HG03039 (cell line): ENCODE results near the gene PDAP1.
"Not testable (repeated sequence)": the region's sequence is repeated elsewhere in the genome, so short reads cannot be mapped to it uniquely, and the experiment has no call there.

Experiments used
- ATAC-seq: cut with Tn5 transposase; IDR thresholded peaks from one replicate; pipeline ENCODE4 v1.9.1; 2021; ENCODE audit warnings: mild to moderate bottlenecking, moderate library complexity; ENCODE audit not compliant: unreplicated experiment

The PDAP1 gene

DNA sequence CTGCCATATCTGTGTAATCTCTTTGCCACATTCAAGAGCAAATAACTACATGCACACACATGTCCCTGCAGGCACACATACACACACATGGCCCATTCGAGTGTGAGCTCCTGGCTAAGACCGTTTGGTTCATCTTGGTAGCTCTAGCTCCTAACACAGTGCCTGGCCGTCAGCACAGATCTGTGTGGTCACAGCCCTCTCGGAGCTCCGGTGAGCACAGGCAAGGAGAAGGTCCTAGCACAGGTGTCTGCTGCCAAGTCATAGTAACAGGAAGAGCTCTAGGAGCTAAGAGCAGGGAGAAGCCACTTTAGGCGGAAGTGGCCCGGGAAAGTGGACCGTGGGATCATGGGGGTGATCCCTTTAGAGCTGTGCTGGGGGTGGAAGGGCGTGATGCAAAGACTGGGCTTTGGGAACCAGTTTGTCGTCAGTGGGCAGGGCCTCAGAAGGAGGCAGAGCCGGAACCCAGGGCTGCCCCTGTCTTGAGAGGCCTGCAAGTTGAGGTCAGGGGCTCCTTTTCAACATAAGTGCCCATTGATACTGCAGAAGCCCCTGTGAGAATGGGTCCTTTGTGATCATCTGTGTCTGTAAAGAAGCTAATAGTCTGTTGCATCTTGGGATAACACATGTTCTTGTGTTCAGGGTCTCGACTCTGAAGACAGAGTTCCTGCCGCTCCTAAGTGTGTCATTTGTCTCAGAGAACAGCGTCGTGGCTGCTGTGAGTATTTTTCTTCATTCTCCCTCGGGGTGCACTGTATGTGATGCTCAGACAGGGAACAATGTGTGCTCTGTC is 50.5 kb downstream of the PDAP1 start:
- no peak for ATAC-seq

DNA sequence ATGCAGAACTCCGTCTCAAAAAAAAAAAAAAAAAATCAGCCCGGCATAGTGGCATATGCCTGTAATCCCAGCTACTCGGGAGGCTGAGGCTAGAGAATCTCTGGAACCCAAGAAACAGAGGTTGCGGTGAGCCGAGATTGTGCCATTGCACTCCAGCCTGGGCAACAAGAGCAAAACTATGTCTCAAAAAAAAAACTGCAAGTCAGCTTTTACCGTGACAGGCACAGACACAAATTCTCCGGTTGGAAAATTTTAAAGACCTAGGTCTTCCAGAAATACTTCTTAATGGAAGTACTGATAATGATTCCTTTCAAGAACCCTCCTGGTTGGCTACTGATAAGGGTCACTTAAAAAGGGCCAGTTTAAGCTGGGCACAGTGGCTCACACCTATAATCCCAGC is 53.3 kb downstream of the PDAP1 start:
- no peak for ATAC-seq

DNA sequence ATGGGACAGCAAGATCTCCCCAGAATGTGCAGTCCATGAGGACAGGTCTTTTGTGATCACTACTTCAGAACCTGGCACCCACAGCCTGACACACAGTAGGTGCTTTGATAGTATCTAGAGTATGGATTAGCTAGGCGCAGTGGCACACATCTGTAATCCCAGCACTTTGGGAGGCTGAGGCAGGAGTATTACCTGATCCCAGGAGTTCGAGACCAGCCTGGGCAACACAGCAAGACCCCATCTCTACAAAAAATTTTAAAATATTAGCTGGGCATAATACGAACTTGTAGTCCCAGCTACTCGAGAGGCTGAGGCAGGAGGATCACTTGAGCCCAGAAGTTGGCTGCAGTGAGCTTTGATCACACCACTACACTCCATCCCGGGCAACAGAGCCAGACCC is 56.1 kb downstream of the PDAP1 start:
- ATAC-seq = no peak

DNA sequence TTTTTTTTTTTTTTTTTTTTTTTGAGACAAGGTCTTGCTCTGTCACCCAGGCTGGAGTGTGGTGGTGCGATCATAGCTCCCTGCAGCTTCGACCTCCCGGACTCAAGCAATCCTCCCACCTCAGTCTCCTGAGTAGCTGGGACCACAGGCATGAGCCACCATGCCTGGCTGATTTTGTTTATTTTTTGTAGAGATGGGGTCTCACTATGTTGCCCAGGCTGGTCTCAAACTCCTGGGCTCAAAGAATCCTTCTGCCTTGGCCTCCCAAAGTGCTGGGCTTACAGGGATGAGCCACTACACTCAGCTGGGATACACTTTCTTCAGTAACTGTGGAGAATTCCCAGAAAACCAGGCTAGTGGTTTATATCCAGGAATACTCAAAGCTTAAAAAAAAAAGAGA is 57.8 kb downstream of the PDAP1 start:
- not testable (repeated sequence) for ATAC-seq
